Mucosa of descending colon (tissue), 3 donors: ENCODE results near the gene IMMP2L. TPM values are rescaled to one million over a fixed set of nuclear protein-coding genes. Genes with fewer than 3 reads are reported as not detected.

Experiments
- ATAC-seq: fragments of 200-7000 bp; cut with Tn5 transposase; one replicate; pipeline ENCODE4 v1.9.1; 2020; ENCODE audit warnings: mild to moderate bottlenecking, moderate library complexity
- DNase-seq, 3 donors: peaks; one replicate each; pipeline ENCODE4 v3.0.0-alpha.2; 2020
- H3K36me3 ChIP-seq: fragments of 200-600 bp; one replicate; pipeline ENCODE4 v1.8.0; 2021; ENCODE audit warnings: low read depth, mild to moderate bottlenecking
- H3K4me1 ChIP-seq: fragments of 200-600 bp; one replicate; pipeline ENCODE4 v1.8.0; 2021; ENCODE audit warnings: low read depth, mild to moderate bottlenecking
- H3K4me3 ChIP-seq: fragments of 200-600 bp; one replicate; pipeline ENCODE4 v1.8.0; 2021; ENCODE audit warnings: mild to moderate bottlenecking
- H3K9me3 ChIP-seq: fragments of 200-600 bp; one replicate; pipeline ENCODE4 v1.8.0; 2021; ENCODE audit warnings: mild to moderate bottlenecking
- CTCF ChIP-seq: fragments of 200-600 bp; IDR thresholded peaks from one replicate; pipeline ENCODE4 v1.8.0; 2022; ENCODE audit warnings: antibody characterized with exemption, mild to moderate bottlenecking
- intact Hi-C, 2 donors: fragments of 100-400 bp; cut with DNase I in 1 of 2; cut with micrococcal nuclease in 1 of 2; formaldehyde crosslinking; loops; one replicate each; pipeline versions ENCODE4 v1.11.0 to v1.11.1; 2022; cut with DNase I, micrococcal nuclease
- total RNA-seq, 3 donors: library from RNA; stranded (reverse); fragmentation: NEBNext Ultra II Directional in 2 of 3; extraction: Animal tissue kit (Norgen Biotek cat#: 25700) in 2 of 3; gene quantifications; one replicate each; pipeline versions ENCODE4 v1.2.1 to v1.2.4, GENCODE V29; 2021 to 2023
- donor health status: DM: no; HTN: no; CAD: no; lungs with moderate emphysema.
- donor health status: DM: no; HTN: no; CAD: no.
- donor health status: DM: no; HTN: yes; CAD: no.

Gene IMMP2L
- total RNA-seq, 3 donors from 2014 or later: 12.1 to 20.7 (median 17.7) TPM

- H3K4me1 ChIP-seq: no peaks in the 10 kb centered on the region
- intact Hi-C loops: no loop called here
- TF ChIP-seq CTCF: no peak
- DNase-seq (no peak), ATAC-seq (no peak)
- H3K4me3 ChIP-seq: no peak overlapping the region
- H3K36me3 ChIP-seq: no peaks in the 10 kb centered on the region
- H3K9me3 ChIP-seq: no peaks in the 10 kb centered on the region
Measured at GRCh38 chr7:110853263-110853662, 709.0 kb downstream of the IMMP2L start.

- no peak for ATAC-seq
Measured at GRCh38 chr7:110852156-110852940, 709.9 kb downstream of the IMMP2L start.

DNA sequence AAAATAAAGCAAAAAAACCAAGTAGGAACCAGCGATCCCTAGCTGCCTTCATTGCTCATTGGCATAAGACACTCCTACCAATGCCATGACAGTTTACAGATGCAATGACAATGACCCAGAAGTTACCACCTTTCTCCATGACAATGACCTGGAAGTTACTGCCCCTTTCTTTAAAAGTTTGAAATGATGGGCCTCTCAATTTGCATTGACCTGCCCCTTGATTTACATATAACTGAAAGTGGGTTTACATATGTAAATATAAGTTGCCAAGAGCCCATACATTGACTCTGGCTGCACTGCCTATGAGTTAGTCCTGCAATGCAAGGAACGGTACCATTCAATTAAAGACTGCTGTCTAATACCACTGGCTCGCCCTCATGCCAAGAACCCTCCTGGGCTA is 712.1 kb downstream of the IMMP2L start:
- Histone ChIP-seq H3K9me3 (no peaks in the 10 kb centered on the region), H3K36me3 (no peaks in the 10 kb centered on the region), H3K4me3 (no peak overlapping the region), H3K4me1 (no peaks in the 10 kb centered on the region)
- ATAC-seq (no peak), DNase-seq (no peak)
- intact Hi-C loops: no loop called here
- TF ChIP-seq CTCF: no peak

More at GRCh38 chr7:110852156-110852940, 709.9 kb downstream of the IMMP2L start:
- Histone ChIP-seq H3K4me3 (no peak overlapping the region), H3K36me3 (no peaks in the 10 kb centered on the region), H3K9me3 (no peaks in the 10 kb centered on the region), H3K4me1 (no peaks in the 10 kb centered on the region)
- no peak for DNase-seq
- no peak for TF ChIP-seq CTCF
- intact Hi-C loops: no loop called here

GRCh38 chr7:110842796-110843195 is 719.5 kb downstream of the IMMP2L start:
- no peak for DNase-seq
- H3K4me1 ChIP-seq: no peaks in the 10 kb centered on the region
- intact Hi-C loops: no loop called here
- TF ChIP-seq CTCF: no peak
- no peak overlapping the region for H3K4me3 ChIP-seq
- H3K36me3 ChIP-seq: no peaks in the 10 kb centered on the region
- no peak for ATAC-seq
- no peaks in the 10 kb centered on the region for H3K9me3 ChIP-seq

DNA sequence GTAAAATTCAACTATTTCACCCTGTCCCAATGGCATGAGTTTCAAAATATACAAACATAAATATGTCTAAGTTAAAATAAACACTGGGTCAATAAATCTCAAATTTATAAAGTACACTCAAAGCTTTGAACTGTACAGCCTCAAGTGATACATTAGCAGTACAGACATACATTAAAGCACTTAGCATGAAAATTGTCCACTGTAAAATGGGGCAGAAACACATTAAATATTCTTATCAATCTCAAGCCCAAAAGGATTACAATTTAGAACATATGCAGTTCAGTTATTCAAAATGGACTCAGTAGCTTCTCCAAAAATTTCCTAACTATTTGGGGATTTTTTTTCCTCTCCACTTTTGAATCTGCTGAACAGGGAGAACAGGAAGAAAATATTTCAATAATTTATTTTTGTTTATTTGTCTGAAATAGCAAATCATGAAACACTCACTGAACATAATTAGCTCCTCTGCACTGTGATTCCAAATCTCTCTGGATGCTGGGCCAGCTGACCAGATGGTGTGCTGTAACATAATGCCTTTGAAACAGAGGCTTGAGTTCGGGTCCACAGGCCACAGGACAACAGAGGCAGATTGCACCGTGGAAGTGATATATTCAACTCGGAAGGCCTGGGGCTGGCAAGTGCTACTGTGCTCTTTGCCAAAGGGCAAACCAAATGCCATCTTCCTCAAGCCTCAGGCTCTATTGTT is 720.3 kb downstream of the IMMP2L start:
- intact Hi-C loops: no loop called here
- Histone ChIP-seq H3K4me1 (no peaks in the 10 kb centered on the region), H3K9me3 (no peaks in the 10 kb centered on the region), H3K4me3 (no peak overlapping the region), H3K36me3 (no peaks in the 10 kb centered on the region)
- TF ChIP-seq CTCF: no peak
- no peak for ATAC-seq
- DNase-seq: no peak
